Islet of Langerhans (tissue), 1 donor: ENCODE measurements around the gene PTPN14.

Experiments
- FAIRE-seq: peaks from one replicate; lab custom pipeline; 2011; peaks lifted over from hg19 to GRCh38; lab: Jason Lieb, UNC

Gene PTPN14

DNA sequence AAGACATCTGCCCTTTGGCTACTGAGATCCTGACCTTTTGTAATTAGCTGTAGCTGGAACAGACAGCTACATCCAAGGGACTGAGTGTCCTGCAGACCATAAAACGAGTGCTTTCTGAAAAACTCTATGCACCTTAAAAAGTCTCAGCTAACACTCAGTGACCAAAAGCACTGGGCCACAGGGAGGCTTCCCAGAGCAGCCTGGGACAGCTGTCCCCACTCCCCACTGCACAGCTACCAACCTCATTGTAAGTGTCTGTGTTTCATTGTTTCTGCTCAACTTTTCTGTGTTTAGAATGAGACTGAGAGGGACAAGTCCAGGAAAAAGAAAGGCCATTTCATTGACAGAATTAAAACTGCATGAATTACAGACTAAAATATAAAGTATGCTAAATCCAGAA is 189.8 kb downstream of the PTPN14 start:
- FAIRE-seq: no peak

DNA sequence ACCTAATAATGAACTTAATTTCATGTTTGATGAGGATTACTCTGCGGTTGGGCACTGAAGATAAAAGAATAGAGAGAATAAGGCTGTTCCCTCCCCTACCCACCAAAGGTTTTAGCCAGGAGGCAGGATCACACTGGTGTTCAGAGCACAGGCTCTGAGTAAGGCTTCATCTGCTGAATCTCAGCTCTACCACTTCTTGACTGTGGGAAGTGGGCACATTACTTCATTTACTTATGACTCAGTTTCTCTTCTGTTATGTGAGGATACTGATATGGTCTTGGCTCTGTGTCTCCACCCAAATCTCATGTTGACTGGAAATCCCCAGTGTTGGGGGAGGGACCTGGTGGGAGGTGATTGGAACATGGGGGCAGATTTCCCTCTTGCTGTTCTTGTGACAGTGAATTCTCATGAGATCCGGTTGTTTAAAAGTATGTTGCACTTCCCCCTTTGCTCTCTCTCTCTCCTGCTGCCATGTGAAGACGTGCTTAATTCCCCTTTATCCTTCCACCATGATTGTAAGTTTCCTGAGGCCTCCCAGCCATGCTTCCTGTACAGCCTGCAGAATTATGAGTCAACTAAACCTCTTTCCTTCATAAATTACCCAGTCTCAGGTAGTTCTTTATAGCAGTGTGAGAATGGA is 190.8 kb downstream of the PTPN14 start:
- FAIRE-seq: no peak

DNA sequence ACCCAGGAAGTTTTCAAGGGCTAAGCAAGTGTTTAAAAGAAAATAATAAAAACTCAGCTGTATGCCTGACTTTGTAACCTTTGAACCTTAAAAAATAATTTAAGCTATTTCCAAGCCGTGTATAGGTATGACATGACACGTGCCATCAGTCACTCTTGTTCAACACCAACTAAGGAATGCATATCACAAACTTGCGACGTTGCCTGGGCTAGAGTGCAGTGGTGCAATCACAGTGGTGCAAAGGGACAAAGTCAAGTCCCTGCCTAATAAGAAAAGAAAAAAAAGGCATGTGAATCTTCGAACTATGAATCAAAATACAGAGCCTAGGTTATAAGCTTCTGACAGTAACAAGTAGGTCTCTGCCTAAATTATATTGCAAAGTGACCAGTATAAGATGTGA is 191.3 kb downstream of the PTPN14 start:
- FAIRE-seq: no peak

DNA sequence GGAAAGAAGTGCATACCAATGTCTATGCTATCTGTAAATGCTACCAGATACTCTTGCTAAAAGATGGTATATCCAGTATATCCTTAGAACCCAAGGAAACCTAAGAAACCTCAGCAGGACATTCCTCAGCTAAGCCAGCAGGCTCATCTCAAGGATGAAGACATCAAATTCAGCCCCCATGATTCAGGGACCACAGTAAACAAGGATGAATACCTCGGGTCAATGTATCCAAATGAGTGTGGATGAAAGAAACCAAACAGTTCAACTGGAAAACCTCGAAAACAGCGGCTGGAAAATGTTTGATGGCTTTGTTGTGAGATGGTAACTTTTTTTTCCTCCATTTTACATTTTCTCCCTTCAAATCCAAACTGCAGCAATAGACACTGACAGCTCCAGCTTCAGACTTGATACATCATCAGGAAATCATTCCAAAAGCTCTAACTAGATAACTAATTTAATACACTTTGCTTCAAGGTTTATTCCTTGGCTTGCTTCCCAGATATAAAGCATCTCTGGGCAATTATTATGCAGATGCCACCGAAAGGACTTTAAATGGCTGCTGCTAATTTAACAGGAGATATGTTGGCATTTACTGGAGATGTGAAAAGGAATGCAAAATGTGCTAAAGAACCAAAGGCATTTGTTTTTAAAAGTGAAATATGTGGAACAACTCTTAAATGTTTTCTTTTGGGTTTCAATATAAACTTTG is 196.8 kb downstream of the PTPN14 start:
- FAIRE-seq: no peak

DNA sequence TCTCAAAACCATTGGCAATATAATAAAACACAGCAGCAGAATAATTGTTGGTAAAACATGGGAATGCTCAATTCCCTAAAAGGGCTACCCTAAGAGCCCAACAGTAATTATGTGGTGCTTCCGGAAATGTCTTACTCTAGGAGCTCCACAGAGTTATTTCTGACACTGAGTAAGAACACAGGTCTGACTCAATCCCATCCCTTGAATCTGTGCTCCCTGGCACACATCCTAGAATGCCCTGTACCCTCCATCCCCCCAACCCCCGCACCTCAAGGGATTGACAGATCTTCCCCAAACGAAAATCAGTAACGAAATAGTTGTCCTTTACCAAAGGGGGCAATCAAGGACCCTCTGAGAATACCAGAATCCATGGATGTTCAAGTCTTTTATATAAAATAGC is 198.6 kb downstream of the PTPN14 start:
- no peak for FAIRE-seq

DNA sequence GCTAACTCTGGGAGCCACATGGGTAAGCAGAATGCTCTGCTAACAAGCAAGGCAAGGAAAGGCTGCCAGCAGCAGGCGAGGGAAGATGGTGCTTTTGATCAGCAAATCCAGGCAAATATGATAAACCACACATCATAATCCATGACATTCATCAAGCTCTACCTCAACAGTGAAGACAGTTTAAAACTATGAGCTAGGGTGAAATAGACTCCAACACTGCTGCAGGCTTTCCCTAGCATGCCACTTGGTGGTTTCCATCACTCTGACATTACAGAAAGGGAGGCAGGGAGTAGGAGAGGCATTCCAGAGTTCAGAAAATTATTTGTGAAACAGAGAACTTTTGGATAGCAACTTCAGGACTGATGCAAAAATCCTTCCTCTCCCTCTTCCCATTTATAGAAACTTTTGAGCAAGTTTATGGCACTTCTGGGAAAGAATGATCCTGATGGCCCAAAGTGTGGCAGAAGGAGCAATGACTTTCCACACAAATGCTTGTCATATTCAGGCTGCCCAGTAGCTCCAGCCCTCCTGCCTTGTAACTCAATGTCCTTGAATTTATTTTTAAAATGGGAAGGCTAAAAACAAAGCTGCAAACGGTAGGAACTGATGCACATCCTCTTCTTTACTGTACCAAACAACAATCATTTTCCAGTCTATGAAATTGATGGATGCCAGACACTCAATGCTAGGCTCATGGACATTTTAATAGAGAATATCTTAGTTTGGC is 199.7 kb downstream of the PTPN14 start:
- FAIRE-seq: no peak

DNA sequence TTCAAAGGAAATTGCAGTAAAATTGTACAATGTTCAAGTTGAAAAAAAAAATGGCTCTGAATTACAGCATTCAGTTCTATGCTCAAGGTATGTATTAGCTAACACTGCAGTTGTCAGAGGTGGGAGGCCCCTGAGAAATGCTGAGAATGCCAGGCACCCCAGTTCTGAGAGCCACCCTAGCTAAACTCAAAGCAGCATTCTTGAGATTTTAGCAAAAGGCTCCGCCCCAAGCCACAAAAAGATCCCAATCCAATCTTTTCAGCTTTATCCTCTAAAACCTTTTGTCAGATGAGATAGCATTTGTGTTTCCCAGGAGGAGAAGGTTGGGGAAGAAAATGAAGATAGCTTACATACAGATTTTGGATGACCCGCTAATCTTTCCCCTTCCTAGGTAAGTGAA is 201.6 kb downstream of the PTPN14 start:
- FAIRE-seq: no peak

DNA sequence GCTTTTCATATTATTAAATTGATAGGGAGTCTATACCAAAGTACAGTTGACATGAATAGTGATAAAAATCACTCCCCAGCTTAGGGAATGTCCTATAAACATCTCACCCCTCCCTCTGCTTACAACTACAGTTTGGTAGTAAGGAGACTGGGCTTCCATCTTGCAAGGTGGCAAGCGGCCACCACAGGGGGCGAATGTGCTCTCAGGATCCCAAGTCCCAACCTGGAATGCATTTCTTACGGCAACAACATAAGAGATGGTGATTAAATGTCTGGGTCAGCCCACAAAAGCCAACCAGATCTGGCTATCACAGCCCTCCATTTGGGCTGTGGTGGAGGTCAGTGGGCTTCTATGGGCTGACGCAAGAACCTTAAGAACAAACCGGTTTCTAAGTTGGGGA is 202.4 kb downstream of the PTPN14 start:
- no peak for FAIRE-seq

DNA sequence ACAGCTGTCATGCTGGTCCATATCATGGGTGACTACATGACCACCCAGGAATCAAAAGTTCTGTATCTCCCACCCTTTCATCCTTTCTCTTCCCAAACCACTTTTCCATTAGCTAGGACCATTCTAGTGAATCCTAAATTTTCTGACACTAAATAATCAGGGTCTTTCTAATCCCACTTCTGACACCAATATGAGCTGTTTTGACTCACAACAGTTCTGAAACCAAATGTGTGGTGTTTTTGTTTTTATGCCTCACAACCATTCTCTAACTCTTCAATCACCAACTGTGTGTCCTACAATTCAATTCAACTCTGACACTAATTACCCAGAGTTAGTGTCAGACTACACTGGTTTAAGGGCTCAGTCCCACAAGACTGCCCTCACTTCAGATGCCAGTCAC is 206.5 kb downstream of the PTPN14 start:
- FAIRE-seq: no peak

DNA sequence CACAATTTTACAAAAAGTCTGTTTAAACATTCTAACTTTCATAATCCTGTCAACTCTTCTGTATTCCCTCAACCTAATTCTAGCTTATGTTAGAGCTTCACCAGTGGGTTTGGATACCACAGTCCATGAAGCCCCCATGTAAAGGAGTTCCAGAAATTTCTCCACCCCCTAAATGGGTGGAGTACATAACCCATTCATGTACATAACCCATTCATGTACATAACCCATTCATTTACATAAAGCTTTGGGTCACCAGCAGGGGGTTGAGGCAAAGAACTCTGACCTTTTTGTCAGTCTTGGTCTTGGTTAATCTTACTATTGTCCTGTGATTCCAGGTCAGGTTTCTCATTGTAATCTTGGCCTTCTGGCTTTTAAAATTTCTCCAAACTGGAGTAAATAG is 208.9 kb downstream of the PTPN14 start:
- no peak for FAIRE-seq

DNA sequence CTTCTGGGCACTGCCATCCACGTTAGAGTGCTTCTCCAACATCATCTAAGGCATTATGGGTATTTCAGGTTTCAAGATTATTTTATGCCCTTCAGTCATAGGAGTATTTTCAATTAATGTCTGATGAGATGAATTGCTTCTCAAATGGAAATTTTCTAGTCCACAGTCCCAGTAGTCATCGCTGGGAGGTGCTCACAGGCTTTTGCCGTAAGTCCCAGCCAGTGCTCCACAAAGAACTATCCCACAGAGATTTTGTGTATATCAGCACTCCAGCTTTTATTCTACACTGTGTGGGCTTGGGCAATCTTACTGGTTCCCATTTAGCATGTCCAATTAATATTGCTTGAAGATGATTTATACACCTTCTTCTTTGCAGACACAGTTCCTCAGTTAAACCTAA is 209.5 kb downstream of the PTPN14 start:
- FAIRE-seq: no peak

DNA sequence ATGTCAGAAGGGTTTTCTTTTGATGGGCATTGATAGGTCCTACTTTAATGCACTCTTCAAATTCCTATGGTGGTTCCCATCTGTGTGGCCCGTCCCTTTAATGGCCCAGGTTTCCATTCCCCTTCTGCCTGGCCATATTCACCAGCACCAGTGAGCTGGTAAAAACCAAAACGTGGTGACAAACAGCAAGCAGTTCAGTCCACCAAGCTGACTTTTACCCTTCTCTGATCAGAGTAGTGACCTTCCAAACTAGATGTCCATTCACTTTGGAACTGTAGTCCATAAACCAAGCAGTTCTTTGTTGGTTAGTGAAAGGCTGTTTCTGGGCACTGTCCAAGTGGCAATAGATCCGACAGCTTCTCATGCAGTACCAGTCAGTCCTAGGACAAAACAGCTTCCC is 209.9 kb downstream of the PTPN14 start:
- no peak for FAIRE-seq

DNA sequence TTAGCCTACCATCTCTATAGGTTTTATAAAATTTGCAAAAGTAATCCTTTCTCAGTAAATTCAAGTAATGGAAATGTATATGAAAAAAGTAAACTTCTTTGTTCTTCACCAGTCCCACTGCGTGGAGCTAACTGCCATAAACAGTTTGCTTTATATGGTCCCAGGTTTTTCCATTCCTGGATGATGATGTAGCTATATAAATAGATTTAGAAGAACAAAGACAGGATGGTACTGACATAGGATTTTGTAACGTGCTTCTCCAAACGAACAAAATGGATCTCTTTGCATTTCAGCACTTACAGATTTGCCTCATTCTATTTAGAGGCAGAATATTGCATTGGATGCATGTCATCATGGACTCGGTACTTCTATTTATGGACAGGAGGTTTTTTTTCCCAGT is 213.2 kb downstream of the PTPN14 start:
- FAIRE-seq: no peak

DNA sequence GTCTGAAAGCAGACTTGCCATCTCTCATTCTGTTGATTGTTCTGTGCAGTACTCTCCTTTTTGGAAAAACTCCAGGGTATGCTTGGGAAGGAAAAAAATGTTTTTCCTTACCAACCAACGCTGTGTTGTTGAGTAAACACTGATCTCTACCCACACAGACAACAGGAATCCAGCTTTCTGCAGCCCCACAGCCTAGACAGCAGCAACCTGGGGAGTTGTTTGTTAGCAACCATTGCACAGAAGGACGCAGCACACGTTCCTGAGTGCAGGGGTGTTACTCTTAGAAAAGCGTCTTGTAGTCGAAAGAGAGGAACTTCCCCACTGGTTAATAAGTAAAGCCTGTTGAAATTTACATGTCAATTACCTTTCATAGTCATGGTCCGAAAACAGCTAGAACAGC is 213.9 kb downstream of the PTPN14 start:
- no peak for FAIRE-seq

DNA sequence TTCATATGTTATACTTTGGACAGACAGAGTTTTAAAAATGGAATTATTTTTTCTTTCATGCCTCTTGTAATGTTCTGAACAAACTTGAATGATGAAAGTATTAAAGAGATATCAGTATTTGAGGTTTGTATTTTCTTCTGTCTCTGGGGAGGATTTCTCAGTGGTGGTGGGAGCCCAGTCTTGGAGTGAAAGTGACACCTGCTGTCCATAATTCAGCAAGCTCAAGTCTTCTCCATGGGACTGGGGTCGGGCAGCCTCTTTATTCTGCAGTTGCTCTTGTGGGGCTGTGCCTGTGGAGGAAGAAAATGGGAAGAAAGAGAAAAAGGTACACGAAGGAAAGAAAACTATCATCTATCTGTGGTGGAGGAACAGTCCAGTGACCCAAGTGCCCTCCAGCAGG is 214.4 kb downstream of the PTPN14 start:
- FAIRE-seq: no peak

DNA sequence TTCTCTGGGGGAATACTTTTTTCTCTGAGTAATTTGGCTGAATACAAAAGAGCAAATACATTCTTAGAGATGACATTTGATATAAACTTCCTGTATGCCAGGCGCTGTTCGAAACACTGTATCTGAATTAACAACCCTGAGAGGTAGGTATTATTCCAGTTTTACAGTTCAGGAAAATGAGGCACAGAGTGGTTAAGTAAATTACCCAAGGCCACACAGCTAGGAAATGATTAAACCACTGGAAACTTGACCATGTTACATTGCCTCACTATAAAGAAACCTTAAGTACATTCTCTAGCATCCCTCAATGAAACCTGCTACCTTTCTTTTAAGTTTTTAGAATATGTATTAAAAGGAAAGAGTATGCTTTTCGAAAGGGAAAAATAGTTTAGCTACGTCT is 215.8 kb downstream of the PTPN14 start:
- no peak for FAIRE-seq

DNA sequence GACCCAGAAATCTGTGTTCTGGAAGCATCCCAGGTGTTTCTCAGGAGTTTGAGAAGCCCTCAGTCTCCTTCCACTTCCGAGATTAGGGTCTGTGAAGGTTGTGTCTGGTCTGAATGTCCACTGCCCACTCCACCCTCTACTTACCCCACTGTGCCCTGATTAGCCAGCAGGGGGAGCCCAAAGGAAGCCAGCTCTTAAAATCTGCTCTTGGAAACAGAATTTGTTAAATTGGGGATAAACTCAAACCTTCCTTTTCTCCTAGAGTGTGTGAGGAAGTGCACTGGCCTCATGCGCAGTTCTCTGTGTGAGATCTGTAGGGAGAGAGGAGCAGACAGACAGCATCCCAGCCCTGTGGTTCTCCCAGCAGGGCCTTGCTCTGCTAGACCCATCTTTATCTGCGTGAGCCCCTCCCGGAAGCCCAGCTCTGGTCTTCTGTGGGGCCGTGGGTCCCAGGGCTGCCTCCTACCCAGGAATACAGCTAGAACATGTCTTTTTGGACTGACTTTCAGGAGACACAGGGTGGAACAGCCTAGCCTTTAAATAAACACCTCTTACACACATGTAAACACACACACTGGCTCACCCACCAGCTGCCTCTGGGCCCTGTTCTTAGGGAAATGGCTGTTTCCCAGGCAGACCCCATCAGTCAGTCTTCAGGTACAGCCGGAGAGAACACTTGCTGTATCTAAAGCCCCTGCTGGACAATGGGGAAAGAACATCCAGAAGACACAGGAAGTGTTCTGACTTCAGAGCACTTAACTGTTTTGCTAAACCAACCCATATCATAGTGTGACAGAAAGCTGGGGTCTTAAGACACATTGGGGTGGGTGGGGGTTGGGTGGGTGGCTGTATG is 218.2 kb downstream of the PTPN14 start:
- FAIRE-seq: no peak

DNA sequence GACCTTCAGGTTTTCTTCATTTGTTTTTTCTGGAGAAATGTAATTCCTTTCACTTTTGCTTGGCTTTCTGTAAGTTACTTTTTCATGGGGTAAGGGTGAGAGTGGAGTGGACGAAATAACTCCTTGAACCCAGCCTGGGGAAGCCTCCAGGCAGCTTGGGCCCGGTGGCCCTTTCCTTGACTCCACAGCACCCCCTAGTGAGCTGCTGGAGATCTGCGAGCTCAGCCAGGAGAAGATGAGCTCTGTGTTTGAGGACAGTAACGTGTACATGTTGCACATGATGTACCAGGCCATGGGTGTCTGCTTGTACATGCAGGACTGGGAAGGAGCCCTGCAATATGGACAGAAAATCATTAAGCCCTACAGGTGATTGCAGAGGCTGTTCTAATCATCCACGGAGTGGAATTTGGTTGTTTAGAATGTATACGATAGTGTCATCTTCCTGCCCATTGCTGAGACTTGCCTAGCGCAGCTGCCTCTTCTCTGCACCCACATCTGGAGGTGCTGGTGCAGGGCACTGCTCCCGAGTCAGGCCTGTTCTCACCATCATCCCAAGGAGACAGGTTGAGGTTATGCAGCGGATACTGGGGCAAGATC is 219.5 kb downstream of the PTPN14 start:
- no peak for FAIRE-seq

DNA sequence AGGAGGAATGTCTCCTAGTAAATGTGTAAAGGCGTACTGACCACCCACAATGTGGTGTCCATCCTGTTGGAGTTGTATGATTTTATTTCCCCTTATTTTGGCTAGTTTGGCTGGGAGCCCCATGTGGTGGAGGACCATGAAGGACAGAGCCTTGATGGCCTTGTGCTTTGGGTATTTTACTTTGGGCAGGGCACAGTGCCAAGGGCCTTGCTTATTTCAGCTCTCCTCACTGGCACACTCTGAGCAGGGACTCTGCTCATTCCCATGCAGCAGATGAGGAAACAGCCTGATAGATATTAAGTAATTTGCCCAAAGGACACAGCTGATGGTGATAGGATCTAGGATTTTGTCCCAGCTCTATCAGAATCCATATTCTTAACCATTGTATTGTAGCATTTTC is 220.2 kb downstream of the PTPN14 start:
- FAIRE-seq: no peak

DNA sequence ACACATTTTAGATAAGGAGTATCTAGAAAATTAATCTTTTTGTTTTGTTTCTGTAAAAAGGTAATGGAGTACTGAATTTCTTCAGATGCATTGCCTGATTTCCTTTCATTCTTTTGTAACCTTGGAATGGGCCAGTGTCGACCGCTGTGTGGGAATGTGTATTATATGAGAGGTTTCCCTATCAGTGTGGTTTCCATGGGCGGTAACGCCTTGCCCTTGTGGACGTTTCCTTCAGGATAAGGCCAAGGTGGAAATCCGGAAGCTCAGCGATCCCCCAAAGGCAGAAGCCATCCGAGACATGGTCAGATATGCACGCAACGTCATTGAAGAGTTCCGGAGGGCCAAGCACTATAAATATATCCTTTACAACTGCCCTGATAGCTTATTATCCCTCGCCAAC is 220.7 kb downstream of the PTPN14 start:
- FAIRE-seq: no peak

DNA sequence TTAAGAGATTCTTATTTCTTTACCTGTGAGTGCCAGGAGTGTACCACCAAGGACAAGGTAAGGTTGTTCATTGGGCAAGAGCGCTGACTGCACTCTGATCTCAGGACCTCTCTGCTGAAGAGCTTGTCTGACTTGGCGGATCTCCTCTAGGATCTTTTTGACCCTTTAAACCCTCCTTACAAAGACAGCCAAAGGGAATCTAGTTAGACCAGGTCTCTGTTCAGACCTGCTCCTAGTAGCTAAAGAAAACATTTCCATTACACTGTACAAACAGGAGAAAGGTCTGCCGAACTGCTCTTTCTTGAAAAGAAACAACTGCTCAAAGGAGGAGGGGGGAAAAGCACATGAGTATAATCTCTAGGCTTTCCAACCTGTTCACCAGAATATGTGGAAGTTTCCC is 221.2 kb downstream of the PTPN14 start:
- FAIRE-seq: no peak

DNA sequence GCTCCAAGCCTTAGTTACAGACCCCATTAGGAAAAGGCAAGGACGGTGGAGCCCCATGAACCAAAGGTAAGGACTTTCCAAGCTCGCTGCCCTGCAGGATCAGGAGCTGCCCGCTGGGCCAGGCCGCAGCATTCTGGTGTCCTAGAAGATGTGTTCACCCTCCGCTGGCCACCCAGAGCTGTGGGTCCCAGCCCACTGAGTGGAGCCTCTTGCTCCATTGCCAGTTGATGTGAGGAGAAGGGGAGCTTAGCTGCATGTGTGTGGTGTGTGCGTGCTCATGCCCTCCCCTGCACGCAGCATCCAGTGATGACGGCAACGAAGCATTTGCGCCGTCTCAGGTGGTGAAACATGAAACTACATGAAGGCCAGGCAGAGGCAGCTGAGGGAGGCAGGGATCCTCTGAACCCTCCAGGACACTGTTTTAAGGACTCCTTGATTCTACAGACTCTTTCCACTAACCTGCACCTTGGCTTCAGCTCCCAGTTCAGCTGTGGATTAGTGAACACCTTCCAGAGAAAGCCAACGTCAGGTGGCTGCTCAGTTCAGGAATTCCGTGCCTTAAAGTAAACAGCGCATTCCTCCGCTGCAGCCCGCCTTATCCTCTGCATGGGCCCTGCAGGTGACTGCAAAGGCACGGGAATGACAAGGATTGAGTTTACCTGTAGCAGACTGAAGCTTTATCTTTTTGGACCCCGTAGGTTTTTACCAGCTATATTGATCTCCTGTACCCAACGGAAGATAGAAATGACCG is 221.8 kb downstream of the PTPN14 start:
- no peak for FAIRE-seq
